Measurements from ENCODE around the gene OLFML2A. TPM values are rescaled to one million over a fixed set of nuclear protein-coding genes. Genes with fewer than 3 reads are reported as not detected.

The OLFML2A gene
- total and polyA plus RNA-seq, 2 of the 13 experiments (the other 11 are each of a cell fraction or from before 2014, with no cell fraction given), result 0.01 to 0.02 TPM

DNA sequence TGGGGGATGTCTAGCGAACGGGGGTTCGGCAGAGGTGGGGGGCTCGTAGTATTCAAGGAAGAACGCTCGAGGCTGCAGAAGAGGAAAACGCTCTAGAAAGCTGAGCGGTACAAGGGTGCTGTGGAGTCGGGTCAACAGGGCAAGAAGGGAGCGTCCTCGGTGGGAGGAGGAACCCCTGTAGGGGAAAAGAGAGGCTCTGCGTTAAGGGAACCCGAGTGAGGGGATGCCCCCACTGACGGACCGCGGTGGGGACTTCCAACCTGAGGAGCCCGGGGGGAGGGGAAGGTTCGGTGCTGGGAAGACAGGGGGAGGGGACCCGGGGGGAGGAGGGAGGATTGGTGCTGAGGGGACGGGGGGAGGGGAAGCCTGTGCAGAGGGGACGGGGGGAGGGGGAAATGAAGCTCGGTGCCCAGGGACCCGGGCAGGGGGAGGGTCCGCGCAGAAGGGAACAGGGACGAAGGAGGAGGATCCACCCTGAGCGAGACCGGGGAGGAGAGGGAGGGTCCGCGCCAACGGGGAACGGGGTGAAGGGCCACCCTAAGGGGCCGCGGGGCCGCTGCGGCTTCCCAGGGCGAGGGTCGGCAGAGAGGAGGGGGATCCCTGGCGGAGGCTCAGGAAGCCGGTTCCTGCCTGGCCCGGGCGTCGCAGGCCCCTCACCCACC, 6.4 kb upstream of the OLFML2A start (continued):
- no peak for TF ChIP-seq ZNF782 (CRISPR knock-in tag; IDR thresholded peaks at IDR 0.05; ENCODE audit: borderline replicate concordance)
- TF ChIP-seq, protein P1, sequence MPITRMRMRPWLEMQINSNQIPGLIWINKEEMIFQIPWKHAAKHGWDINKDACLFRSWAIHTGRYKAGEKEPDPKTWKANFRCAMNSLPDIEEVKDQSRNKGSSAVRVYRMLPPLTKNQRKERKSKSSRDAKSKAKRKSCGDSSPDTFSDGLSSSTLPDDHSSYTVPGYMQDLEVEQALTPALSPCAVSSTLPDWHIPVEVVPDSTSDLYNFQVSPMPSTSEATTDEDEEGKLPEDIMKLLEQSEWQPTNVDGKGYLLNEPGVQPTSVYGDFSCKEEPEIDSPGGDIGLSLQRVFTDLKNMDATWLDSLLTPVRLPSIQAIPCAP (CRISPR knock-in tag; IDR thresholded peaks at IDR 0.05; ENCODE audit: low read depth), result 0 out of 2 replicates have a peak, but pooled peaks have one; percentile 29

GRCh38 chr9:124771021-124771866, 5.7 kb upstream of the OLFML2A start, which contains the start of gene NR6A1:
TSS of gene NR6A1 (minus strand) at chr9:124771311.
- peaks cover 42% of the 10 kb centered on the region for H3K79me2 ChIP-seq (ENCODE audit: insufficient read depth, low read length)
- H3K36me3 ChIP-seq (replicated peaks in 1 of 2; ENCODE audit: control insufficient read depth in 1 of 2, insufficient read depth in 2 of 2, low read length in 2 of 2), result no peaks in the 10 kb centered on the region
- H3K9me3 ChIP-seq (ENCODE audit: low read length), result no peaks in the 10 kb centered on the region
- intact Hi-C loops (cut with micrococcal nuclease; ENCODE audit: unreplicated experiment), result loop anchor here (10.0 kb wide), 2 partner anchors 374 to 604 kb away; partner anchors contain the start of gene SCAI
- no TSS peak for BruUV-seq (replicated peaks)
- POLR2A ChIA-PET, result interaction anchor here (0.6 to 5.4 kb wide), 11 partner anchors 37 to 304 kb away, joined by 3 to 39 read pairs (median 4); partner anchors contain the start of genes ARPC5L, RPL35 and WDR38
- peak; percentile 92 for FAIRE-seq
- CTCF ChIA-PET (ENCODE audit: low intra/inter-chr PET ratio, low total read pairs), result interaction anchor here (0.6 to 5.0 kb wide), 6 partner anchors 59 to 372 kb away, joined by 3 to 167 read pairs (median 6); partner anchors contain the start of genes SCAI and WDR38
- H3K4me2 ChIP-seq (ENCODE audit: low read depth, low read length), result peak within 1 kb of the TSS; percentile 90
- peak within 1 kb of the TSS; percentile 65 for H2AFZ ChIP-seq (ENCODE audit: low read length)
- H3K27ac ChIP-seq (ENCODE audit: extremely low read length, insufficient read depth, low read length), result peak within 1 kb of the TSS; percentile 81
- ATAC-seq, result peak; percentile 89
- in situ Hi-C loops (cut with HindIII; ENCODE audit: extremely low pct_ligation_motif_present, low pct_unique_long_range_greater_than_20kb), result loop anchor here (5.0 to 10.0 kb wide), 2 partner anchors 81 to 604 kb away; partner anchors contain the start of gene WDR38
- peak; percentile 92 for DNase-seq (ENCODE audit: low spot score)
- H3K4me3 ChIP-seq (replicated peaks in 1 of 3; ENCODE audit: insufficient read depth in 1 of 3, low read depth in 2 of 3, low read length in 3 of 3), result peak within 1 kb of the TSS; percentile 93 to 96 (median 95)
- H3K9ac ChIP-seq (ENCODE audit: insufficient read depth, low read depth, low read length), result peak within 1 kb of the TSS; percentile 80
- H3K27me3 ChIP-seq (ENCODE audit: control insufficient read depth in 1 of 2, insufficient read depth in 2 of 2, low read length in 2 of 2), result peaks cover 0 to 11% of the 10 kb centered on the region in 2 experiments; a peak in 3 of 5 replicates
- H4K20me1 ChIP-seq (ENCODE audit: insufficient read depth, low read length), result peaks cover 21% of the 10 kb centered on the region; the same call in 1 of the 2 replicates
- peaks cover 52% of the 10 kb centered on the region for H3K4me1 ChIP-seq (ENCODE audit: insufficient read depth, low read length)
- under 1% methylated on average over 27 of the region's 82 CpGs for WGBS (ENCODE audit: low lambda C conversion rate)
- TF ChIP-seq ZNF552 (CRISPR knock-in tag; IDR thresholded peaks at IDR 0.05; ENCODE audit: borderline replicate concordance) (no peak), ZFY (CRISPR knock-in tag; IDR thresholded peaks at IDR 0.05) (peak; percentile 80), ZBTB8A (CRISPR knock-in tag; IDR thresholded peaks at IDR 0.05; ENCODE audit: borderline replicate concordance, low read depth) (no peak), ZGPAT (CRISPR knock-in tag; IDR thresholded peaks at IDR 0.05) (peak; percentile 74), THYN1 (CRISPR knock-in tag; IDR thresholded peaks at IDR 0.05; ENCODE audit: borderline replicate concordance, low read depth) (no peak), ZNF10 (CRISPR knock-in tag; IDR thresholded peaks at IDR 0.05; ENCODE audit: borderline replicate concordance, low read depth) (no peak), NCOA1 (CRISPR knock-in tag; IDR thresholded peaks at IDR 0.05) (no peak; the same call in 1 of the 2 replicates), CCAR2 (optimal IDR thresholded peaks at IDR 0.05; ENCODE audit: low read depth, low read length) (no peak), HNRNPL (IDR thresholded peaks at IDR 0.05; ENCODE audit: low read depth, low read length) (no peak), ZBTB1 (CRISPR knock-in tag; IDR thresholded peaks at IDR 0.05; ENCODE audit: borderline replicate concordance) (no peak), ZNF124 (CRISPR knock-in tag; IDR thresholded peaks at IDR 0.05) (peak; percentile 1; the same call in 1 of the 2 replicates)
- TF ChIP-seq, protein P2, sequence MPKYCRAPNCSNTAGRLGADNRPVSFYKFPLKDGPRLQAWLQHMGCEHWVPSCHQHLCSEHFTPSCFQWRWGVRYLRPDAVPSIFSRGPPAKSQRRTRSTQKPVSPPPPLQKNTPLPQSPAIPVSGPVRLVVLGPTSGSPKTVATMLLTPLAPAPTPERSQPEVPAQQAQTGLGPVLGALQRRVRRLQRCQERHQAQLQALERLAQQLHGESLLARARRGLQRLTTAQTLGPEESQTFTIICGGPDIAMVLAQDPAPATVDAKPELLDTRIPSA (CRISPR knock-in tag; IDR thresholded peaks at IDR 0.05; ENCODE audit: borderline replicate concordance), result no peak
- TF ChIP-seq, protein P3, sequence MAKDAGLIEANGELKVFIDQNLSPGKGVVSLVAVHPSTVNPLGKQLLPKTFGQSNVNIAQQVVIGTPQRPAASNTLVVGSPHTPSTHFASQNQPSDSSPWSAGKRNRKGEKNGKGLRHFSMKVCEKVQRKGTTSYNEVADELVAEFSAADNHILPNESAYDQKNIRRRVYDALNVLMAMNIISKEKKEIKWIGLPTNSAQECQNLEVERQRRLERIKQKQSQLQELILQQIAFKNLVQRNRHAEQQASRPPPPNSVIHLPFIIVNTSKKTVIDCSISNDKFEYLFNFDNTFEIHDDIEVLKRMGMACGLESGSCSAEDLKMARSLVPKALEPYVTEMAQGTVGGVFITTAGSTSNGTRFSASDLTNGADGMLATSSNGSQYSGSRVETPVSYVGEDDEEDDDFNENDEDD (CRISPR knock-in tag; IDR thresholded peaks at IDR 0.05; ENCODE audit: borderline replicate concordance), result peak; percentile 64; the same call in 1 of the 2 replicates

Data from HepG2 (cell line).